ENCODE results near the gene PSMC3IP. TPM values are rescaled to one million over a fixed set of nuclear protein-coding genes. Genes with fewer than 3 reads are reported as not detected.
"Not testable (repeated sequence)": the region's sequence is repeated elsewhere in the genome, so short reads cannot be mapped to it uniquely, and the experiment has no call there.

Gene PSMC3IP
- total RNA-seq: 10 to 100 TPM in 7 of 8 experiments, 1 to 10 TPM in 1; 1.5 to 24.7 (median 12.1) TPM

GRCh38 chr17:42577532-42578281, at the start of gene PSMC3IP:
Gene PSMC3IP (minus strand): TSS chr17:42577729. CDS start chr17:42577686, 43 bp downstream.
- 0 to 5% (median 0%) methylated on average over 1 to 8 of the region's 52 CpGs; no CpG with 5 or more reads in 1 of the 10 experiments for WGBS, 10 experiments
- in situ Hi-C loops (cut with MboI; ENCODE audit: low pct_unique_long_range_greater_than_20kb in 2 of 9, low sequenced_read_pairs in 9 of 9, unreplicated experiment in 9 of 9): loop anchor here in 1 of 9 experiments (25.0 kb wide), 1 partner anchor 90 kb away; no protein-coding TSS in a partner anchor
- H3K4me3 ChIP-seq: peak within 1 kb of the TSS; percentile 58 to 74 (median 65)
- H3K4me1 ChIP-seq (replicated peaks in 1 of 2): peaks cover 7 to 8% of the 10 kb centered on the region in 2 donors
- peak within 1 kb of the TSS in 1 of 2 donors; percentile 11 for H3K27ac ChIP-seq
- peak; percentile 88 to 93 (median 90) for ATAC-seq (replicated peaks in 6 of 8)

- in situ Hi-C loops (cut with MboI; ENCODE audit: low pct_unique_long_range_greater_than_20kb in 2 of 9, low sequenced_read_pairs in 9 of 9, unreplicated experiment in 9 of 9): no loop called here
- 20 to 95% (median 88%) methylated on average over 1 to 6 of the region's 7 CpGs for WGBS, 10 experiments
- Histone ChIP-seq H3K27ac (no peak overlapping the region), H3K4me1 (replicated peaks in 1 of 2) (no peaks in the 10 kb centered on the region), H3K4me3 (no peak overlapping the region)
- no peak for ATAC-seq (replicated peaks in 6 of 8)
These were observed 46.4 kb upstream of the PSMC3IP start for GRCh38 chr17:42623732-42624596.

DNA sequence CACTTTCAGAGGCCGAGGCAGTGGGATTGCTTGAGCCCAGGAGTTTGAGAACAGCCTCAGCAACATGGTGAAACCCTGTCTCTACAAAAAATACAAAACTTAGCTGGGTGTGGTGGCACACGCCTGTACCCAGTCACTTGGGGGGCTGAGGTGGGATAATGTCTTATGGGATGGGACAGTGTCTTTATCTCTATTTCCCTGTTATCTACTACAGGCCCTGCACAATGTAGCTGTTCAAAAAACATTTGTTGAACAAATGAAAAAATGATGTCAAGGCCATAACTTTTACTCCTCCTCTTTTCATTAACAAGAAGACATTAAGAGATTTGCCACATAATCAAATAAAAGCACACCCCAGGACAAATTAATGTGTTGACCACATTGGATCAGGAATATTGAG, 45.7 kb upstream of the PSMC3IP start:
- 13 to 80% (median 67%) methylated on average over 1 to 2 of the region's 2 CpGs; no CpG with 5 or more reads in 5 of the 10 experiments for WGBS, 10 experiments

DNA sequence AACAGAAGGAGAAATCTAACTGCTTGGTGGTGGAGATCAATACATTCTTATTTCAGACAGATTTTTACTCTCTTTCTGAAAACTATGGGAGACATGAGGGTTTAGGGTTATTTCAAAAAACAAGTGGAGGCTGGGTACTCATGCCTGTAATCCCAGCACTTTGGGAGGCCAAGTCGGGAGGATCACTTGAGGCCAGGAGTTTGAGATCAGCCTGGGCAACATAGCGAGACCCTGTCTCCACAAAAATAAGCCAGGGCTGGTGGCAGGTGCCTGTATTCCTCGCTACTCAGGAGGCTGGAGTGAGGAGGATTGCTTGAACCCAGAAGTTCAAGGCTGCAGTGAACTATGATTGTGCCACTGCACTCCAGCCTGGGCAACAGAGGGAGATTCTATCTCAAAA, 44.5 kb upstream of the PSMC3IP start:
- H3K4me1 ChIP-seq (replicated peaks in 1 of 2); in situ Hi-C loops (cut with MboI; ENCODE audit: low pct_unique_long_range_greater_than_20kb in 2 of 9, low sequenced_read_pairs in 9 of 9, unreplicated experiment in 9 of 9): not testable (repeated sequence)
- WGBS, 10 experiments: 34 to 94% (median 80%) methylated on average over 1 to 3 of the region's 3 CpGs; no CpG with 5 or more reads in 3 of the 10 experiments

More for the DNA sequence above, 45.7 kb upstream of the PSMC3IP start:
- in situ Hi-C loops (cut with MboI; ENCODE audit: low pct_unique_long_range_greater_than_20kb in 2 of 9, low sequenced_read_pairs in 9 of 9, unreplicated experiment in 9 of 9): no loop called here
- ATAC-seq (replicated peaks in 6 of 8): no peak
- H3K4me1 ChIP-seq (replicated peaks in 1 of 2): no peaks in the 10 kb centered on the region
- no peak overlapping the region for H3K27ac ChIP-seq
- no peak overlapping the region for H3K4me3 ChIP-seq

GRCh38 chr17:42618442-42619150, 41.1 kb upstream of the PSMC3IP start:
- Histone ChIP-seq H3K4me3 (no peak overlapping the region), H3K27ac (no peak overlapping the region), H3K4me1 (replicated peaks in 1 of 2) (no peaks in the 10 kb centered on the region)
- ATAC-seq (replicated peaks in 6 of 8): peak; percentile 40 to 80 (median 67)
- in situ Hi-C loops (cut with MboI; ENCODE audit: low pct_unique_long_range_greater_than_20kb in 2 of 9, low sequenced_read_pairs in 9 of 9, unreplicated experiment in 9 of 9): no loop called here
- WGBS, 10 experiments: 0 to 100% (median 52%) methylated on average over 1 to 7 of the region's 9 CpGs; no CpG with 5 or more reads in 2 of the 10 experiments

More for the DNA sequence above, 44.5 kb upstream of the PSMC3IP start:
- not testable (repeated sequence) for H3K4me3 ChIP-seq; H3K27ac ChIP-seq; ATAC-seq (replicated peaks in 6 of 8)

- WGBS, 10 experiments: 50 to 100% (median 71%) methylated on average over 1 to 3 of the region's 4 CpGs; no CpG with 5 or more reads in 3 of the 10 experiments
- in situ Hi-C loops (cut with MboI; ENCODE audit: low pct_unique_long_range_greater_than_20kb in 2 of 9, low sequenced_read_pairs in 9 of 9, unreplicated experiment in 9 of 9): no loop called here
- peak in 1 of 8 experiments; percentile 8 for ATAC-seq (replicated peaks in 6 of 8)
- H3K4me3 ChIP-seq: no peak overlapping the region
- H3K27ac ChIP-seq: no peak overlapping the region
- H3K4me1 ChIP-seq (replicated peaks in 1 of 2): no peaks in the 10 kb centered on the region
These were observed 40.5 kb upstream of the PSMC3IP start for GRCh38 chr17:42617956-42618431.

DNA sequence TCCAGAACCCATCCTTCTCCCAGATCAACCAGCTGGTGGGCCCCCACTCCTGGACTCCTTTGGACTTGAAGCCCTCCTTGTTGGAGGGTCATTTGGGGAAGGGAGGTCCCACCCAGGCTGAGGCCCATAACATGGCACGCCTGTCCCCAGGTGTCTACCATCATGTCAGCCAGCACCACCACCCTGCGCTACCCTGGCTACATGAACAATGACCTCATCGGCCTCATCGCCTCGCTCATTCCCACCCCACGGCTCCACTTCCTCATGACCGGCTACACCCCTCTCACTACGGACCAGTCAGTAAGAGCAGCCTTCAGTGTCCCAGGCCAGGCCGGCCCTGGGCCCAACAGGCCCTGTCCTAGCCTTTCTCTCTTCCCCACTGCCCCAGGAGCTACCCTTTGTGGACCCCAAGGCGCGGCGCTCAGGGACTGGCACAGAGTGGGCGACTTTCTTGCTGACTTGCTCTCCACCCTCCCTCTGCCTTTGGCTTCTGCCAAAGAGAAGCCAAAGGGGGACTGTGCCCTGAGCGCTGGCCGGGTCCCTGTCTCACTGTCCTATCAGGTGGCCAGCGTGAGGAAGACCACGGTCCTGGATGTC, 36.3 kb upstream of the PSMC3IP start:
- Histone ChIP-seq H3K4me1 (replicated peaks in 1 of 2) (peaks cover 3 to 5% of the 10 kb centered on the region in 2 donors), H3K4me3 (no peak overlapping the region), H3K27ac (no peak overlapping the region)
- 80 to 100% (median 93%) methylated on average over 1 to 3 of the region's 17 CpGs; no CpG with 5 or more reads in 5 of the 10 experiments for WGBS, 10 experiments
- in situ Hi-C loops (cut with MboI; ENCODE audit: low pct_unique_long_range_greater_than_20kb in 2 of 9, low sequenced_read_pairs in 9 of 9, unreplicated experiment in 9 of 9): no loop called here
- ATAC-seq (replicated peaks in 6 of 8): no peak

GRCh38 chr17:42612013-42612412, 34.5 kb upstream of the PSMC3IP start:
- Histone ChIP-seq H3K4me3 (no peak overlapping the region), H3K27ac (no peak overlapping the region), H3K4me1 (replicated peaks in 1 of 2) (peaks cover 3 to 12% of the 10 kb centered on the region in 2 donors)
- ATAC-seq (replicated peaks in 6 of 8): no peak
- in situ Hi-C loops (cut with MboI; ENCODE audit: low pct_unique_long_range_greater_than_20kb in 2 of 9, low sequenced_read_pairs in 9 of 9, unreplicated experiment in 9 of 9): no loop called here
- WGBS, 10 experiments: 60 to 100% (median 98%) methylated on average over 1 to 4 of the region's 4 CpGs; no CpG with 5 or more reads in 2 of the 10 experiments

DNA sequence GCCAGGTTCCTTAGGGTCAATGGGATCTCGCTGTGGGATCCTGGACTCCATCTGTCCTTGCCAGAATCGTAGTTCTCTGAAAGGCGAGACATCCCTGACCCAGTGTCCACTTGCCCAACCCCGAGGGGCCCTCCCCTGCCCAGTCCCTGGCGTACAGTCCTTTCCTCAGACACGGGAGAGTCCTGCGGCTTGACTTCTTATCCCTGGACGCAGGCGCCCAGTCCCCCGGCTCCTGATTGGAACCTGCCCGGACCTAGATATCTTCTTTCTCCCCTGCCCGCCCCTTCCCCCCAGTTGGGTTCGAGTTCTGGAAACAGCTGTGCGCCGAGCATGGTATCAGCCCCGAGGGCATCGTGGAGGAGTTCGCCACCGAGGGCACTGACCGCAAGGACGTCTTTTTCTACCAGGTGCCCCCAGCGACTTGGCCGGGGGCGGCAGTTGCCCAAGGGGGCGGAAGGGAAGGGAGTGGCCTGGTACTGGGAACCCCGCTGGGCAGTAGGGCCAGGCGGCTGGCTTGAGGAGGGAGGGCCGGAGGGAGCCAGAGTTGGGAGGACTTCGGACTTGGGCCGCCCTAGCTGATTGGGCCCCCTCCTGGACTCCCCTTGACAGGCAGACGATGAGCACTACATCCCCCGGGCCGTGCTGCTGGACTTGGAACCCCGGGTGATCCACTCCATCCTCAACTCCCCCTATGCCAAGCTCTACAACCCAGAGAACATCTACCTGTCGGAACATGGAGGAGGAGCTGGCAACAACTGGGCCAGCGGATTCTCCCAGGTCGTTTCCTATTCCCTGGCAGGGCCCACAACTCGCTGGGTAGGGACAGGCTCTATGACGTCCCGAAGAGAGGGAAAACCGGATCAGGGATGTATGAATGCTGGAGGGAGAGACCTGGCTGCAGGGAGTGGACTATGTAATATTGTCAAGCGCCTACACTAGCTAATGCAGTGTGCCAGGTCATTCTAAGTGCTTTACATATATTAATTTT, 32.6 kb upstream of the PSMC3IP start:
- peak overlapping the region; percentile 48 to 90 (median 51) for H3K4me3 ChIP-seq
- H3K27ac ChIP-seq: peak overlapping the region; percentile 29 to 51
- in situ Hi-C loops (cut with MboI; ENCODE audit: low pct_unique_long_range_greater_than_20kb in 2 of 9, low sequenced_read_pairs in 9 of 9, unreplicated experiment in 9 of 9): not testable (repeated sequence)
- WGBS, 10 experiments: 0 to 60% (median 40%) methylated on average over 1 to 4 of the region's 42 CpGs; no CpG with 5 or more reads in 7 of the 10 experiments
- ATAC-seq (replicated peaks in 6 of 8): peak; percentile 34 to 47 (median 41)
- H3K4me1 ChIP-seq (replicated peaks in 1 of 2): peaks cover 3 to 12% of the 10 kb centered on the region in 2 donors

GRCh38 chr17:42609182-42609813, 31.8 kb upstream of the PSMC3IP start, which contains the start of the genes RETREG3 and TUBG1:
Gene RETREG3 (minus strand): TSS chr17:42609374. CDS start chr17:42609324, 50 bp downstream.
Gene TUBG1 (plus strand): TSS chr17:42609683. CDS start chr17:42609738, 55 bp downstream.
- WGBS, 10 experiments: 0% methylated on average over 2 to 8 of the region's 66 CpGs; no CpG with 5 or more reads in 7 of the 10 experiments
- H3K27ac ChIP-seq: peak within 1 kb of the TSS; percentile 86 to 90
- ATAC-seq (replicated peaks in 6 of 8): peak; percentile 83 to 94 (median 91)
- H3K4me1 ChIP-seq (replicated peaks in 1 of 2): peaks cover 3 to 12% of the 10 kb centered on the region in 2 donors
- H3K4me3 ChIP-seq: peak within 1 kb of the TSS; percentile 64 to 90 (median 82)
- in situ Hi-C loops (cut with MboI; ENCODE audit: low pct_unique_long_range_greater_than_20kb in 2 of 9, low sequenced_read_pairs in 9 of 9, unreplicated experiment in 9 of 9): no loop called here

All from motor neuron (in vitro differentiated cells).